ENCODE measurements around the gene CIITA. TPM values are rescaled to one million over a fixed set of nuclear protein-coding genes. Genes with fewer than 3 reads are reported as not detected.
A peak's percentile ranks its signal among the peaks of the same experiment; 100 is the strongest.
"Not testable (repeated sequence)": the region's sequence is repeated elsewhere in the genome, so short reads cannot be mapped to it uniquely, and the experiment has no call there.

CIITA gene
- total RNA-seq (2022) (16.3 and 22.4 TPM in 2 replicates), Bru-seq, nascent RNA (percentile 48 among the genes with signal in this experiment), BruChase-seq, experiment 1, labeled RNA remaining after a 6-hour chase (percentile 62 among the genes with signal in this experiment), BruChase-seq, experiment 2, labeled RNA remaining after a 2-hour chase (percentile 63 among the genes with signal in this experiment)
- long read RNA-seq, partial matches to known transcripts, result 0 of 2 reads
- long read RNA-seq, other reads (novel, unspliced or antisense), result 2 of 2 reads

- CTCF ChIA-PET, result no interaction called here
- Mint-ChIP-seq H3K27ac (ENCODE audit: unreplicated experiment) (peak within 1 kb of the TSS; percentile 34), H3K4me1 (ENCODE audit: low read depth, unreplicated experiment) (peaks cover 62% of the 10 kb centered on the region), H3K36me3 (ENCODE audit: insufficient read depth, unreplicated experiment) (peaks cover 26% of the 10 kb centered on the region), H3K9me3 (ENCODE audit: low read depth, unreplicated experiment) (no peaks in the 10 kb centered on the region), H3K27me3 (ENCODE audit: unreplicated experiment) (no peaks in the 10 kb centered on the region), H3K4me3 (ENCODE audit: low read depth, unreplicated experiment) (peak within 1 kb of the TSS; percentile 96)
- intact Hi-C loops (cut with micrococcal nuclease; ENCODE audit: unreplicated experiment), result loop anchor here (2.0 kb wide), 1 partner anchor 42 kb away; no protein-coding TSS in a partner anchor
- peak; percentile 71 for DNase-seq
- BruUV-seq (replicated peaks), result no TSS peak
- no peak for TF ChIP-seq CTCF (IDR thresholded peaks at IDR 0.05; ENCODE audit: unreplicated experiment)
Observed at GRCh38 chr16:10876799-10877341, at the start of gene CIITA. Gene CIITA (plus strand): TSS chr16:10877202. CDS start chr16:10877331, 129 bp downstream.

GRCh38 chr16:10827691-10828341 lies 49.2 kb upstream of the CIITA start:
- CTCF ChIA-PET, result no interaction called here
- no peak overlapping the region for H3K4me3 Mint-ChIP-seq (ENCODE audit: low read depth, unreplicated experiment)
- H3K27ac Mint-ChIP-seq (ENCODE audit: unreplicated experiment), result no peak overlapping the region

GRCh38 chr16:10828851-10829366 lies 48.1 kb upstream of the CIITA start:
- peak; percentile 79 for DNase-seq
- H3K36me3 Mint-ChIP-seq (ENCODE audit: insufficient read depth, unreplicated experiment), result peaks cover 10% of the 10 kb centered on the region
- TF ChIP-seq CTCF (IDR thresholded peaks at IDR 0.05; ENCODE audit: unreplicated experiment), result no peak
- no TSS peak for BruUV-seq (replicated peaks)
- no peaks in the 10 kb centered on the region for H3K27me3 Mint-ChIP-seq (ENCODE audit: unreplicated experiment)
- intact Hi-C loops (cut with micrococcal nuclease; ENCODE audit: unreplicated experiment), result loop anchor here (2.0 kb wide), 1 partner anchor 24 kb away; no protein-coding TSS in a partner anchor
- H3K4me3 Mint-ChIP-seq (ENCODE audit: low read depth, unreplicated experiment), result peak overlapping the region; percentile 61
- peaks cover 21% of the 10 kb centered on the region for H3K4me1 Mint-ChIP-seq (ENCODE audit: low read depth, unreplicated experiment)
- H3K27ac Mint-ChIP-seq (ENCODE audit: unreplicated experiment), result peak overlapping the region; percentile 57
- CTCF ChIA-PET, result interaction anchor here (0.5 to 1.5 kb wide), 7 partner anchors 29 to 528 kb away, joined by 3 to 7 read pairs (median 3); partner anchors contain the start of gene DEXI
- H3K9me3 Mint-ChIP-seq (ENCODE audit: low read depth, unreplicated experiment), result no peaks in the 10 kb centered on the region

More at GRCh38 chr16:10827691-10828341, 49.2 kb upstream of the CIITA start:
- no peak for DNase-seq
- Mint-ChIP-seq H3K4me1 (ENCODE audit: low read depth, unreplicated experiment) (peaks cover 21% of the 10 kb centered on the region), H3K9me3 (ENCODE audit: low read depth, unreplicated experiment) (no peaks in the 10 kb centered on the region), H3K27me3 (ENCODE audit: unreplicated experiment) (no peaks in the 10 kb centered on the region), H3K36me3 (ENCODE audit: insufficient read depth, unreplicated experiment) (peaks cover 10% of the 10 kb centered on the region)
- intact Hi-C loops (cut with micrococcal nuclease; ENCODE audit: unreplicated experiment), result loop anchor here (2.0 kb wide), 1 partner anchor 25 kb away; no protein-coding TSS in a partner anchor
- TF ChIP-seq CTCF (IDR thresholded peaks at IDR 0.05; ENCODE audit: unreplicated experiment), result no peak
- BruUV-seq (replicated peaks), result no TSS peak

GRCh38 chr16:10829390-10830098 lies 47.5 kb upstream of the CIITA start:
- intact Hi-C loops (cut with micrococcal nuclease; ENCODE audit: unreplicated experiment), result loop anchor here (2.0 kb wide), 1 partner anchor 23 kb away; no protein-coding TSS in a partner anchor
- H3K27ac Mint-ChIP-seq (ENCODE audit: unreplicated experiment), result peak overlapping the region; percentile 57
- not testable (repeated sequence) for DNase-seq; H3K36me3 Mint-ChIP-seq (ENCODE audit: insufficient read depth, unreplicated experiment); H3K27me3 Mint-ChIP-seq (ENCODE audit: unreplicated experiment); H3K9me3 Mint-ChIP-seq (ENCODE audit: low read depth, unreplicated experiment); H3K4me3 Mint-ChIP-seq (ENCODE audit: low read depth, unreplicated experiment); BruUV-seq (replicated peaks)
- CTCF ChIA-PET, result interaction anchor here (1.1 to 1.5 kb wide), 2 partner anchors 42 to 89 kb away, joined by 3 to 7 read pairs; no protein-coding TSS in a partner anchor
- peaks cover 21% of the 10 kb centered on the region for H3K4me1 Mint-ChIP-seq (ENCODE audit: low read depth, unreplicated experiment)

GRCh38 chr16:10830240-10830639 lies 46.8 kb upstream of the CIITA start:
- H3K4me3 Mint-ChIP-seq (ENCODE audit: low read depth, unreplicated experiment); H3K36me3 Mint-ChIP-seq (ENCODE audit: insufficient read depth, unreplicated experiment): not testable (repeated sequence)

More at GRCh38 chr16:10830240-10830639, 46.8 kb upstream of the CIITA start:
- H3K27me3 Mint-ChIP-seq (ENCODE audit: unreplicated experiment); BruUV-seq (replicated peaks); CTCF ChIA-PET; H3K27ac Mint-ChIP-seq (ENCODE audit: unreplicated experiment); H3K9me3 Mint-ChIP-seq (ENCODE audit: low read depth, unreplicated experiment); DNase-seq; intact Hi-C loops (cut with micrococcal nuclease; ENCODE audit: unreplicated experiment): not testable (repeated sequence)
- peaks cover 21% of the 10 kb centered on the region for H3K4me1 Mint-ChIP-seq (ENCODE audit: low read depth, unreplicated experiment)

Measured in Calu3 (cell line).